Lower lobe of right lung (tissue), 2 donors: ENCODE results near the gene ATP11B. TPM values are rescaled to one million over a fixed set of nuclear protein-coding genes. Genes with fewer than 3 reads are reported as not detected.
"Not testable (repeated sequence)": the region's sequence is repeated elsewhere in the genome, so short reads cannot be mapped to it uniquely, and the experiment has no call there.

Experiments used
- ATAC-seq, 2 donors: fragments of 200-7000 bp; cut with Tn5 transposase; one replicate each; pipeline ENCODE4 v1.9.1; 2020 to 2022; ENCODE audit warnings: mild to moderate bottlenecking in 2 of 2, moderate library complexity in 2 of 2
- DNase-seq: peaks from one replicate; pipeline ENCODE4 v3.0.0-alpha.2; 2020
- H3K27ac ChIP-seq: fragments of 200-600 bp; one replicate; pipeline ENCODE4 v1.8.0; 2022
- H3K27me3 ChIP-seq: fragments of 200-600 bp; one replicate; pipeline ENCODE4 v1.8.0; 2022; ENCODE audit warnings: low read depth
- H3K36me3 ChIP-seq: fragments of 200-600 bp; one replicate; pipeline ENCODE4 v1.8.0; 2022; ENCODE audit warnings: mild to moderate bottlenecking
- H3K4me1 ChIP-seq: fragments of 200-600 bp; one replicate; pipeline ENCODE4 v1.8.0; 2022
- H3K4me3 ChIP-seq: fragments of 200-600 bp; one replicate; pipeline ENCODE4 v1.8.0; 2022; ENCODE audit warnings: mild to moderate bottlenecking
- H3K9me3 ChIP-seq: fragments of 200-600 bp; one replicate; pipeline ENCODE4 v1.8.0; 2022
- intact Hi-C: fragments of 100-400 bp; cut with DNase I; formaldehyde crosslinking; loops from one replicate; pipeline ENCODE4 v1.11.0; 2022
- total RNA-seq: library from RNA; stranded (reverse); fragmentation: NEBNext Ultra II Directional; extraction: Animal tissue kit (Norgen Biotek cat#: 25700); gene quantifications from one replicate; pipeline ENCODE4 v1.2.1, GENCODE V29; 2021
- TF ChIP-seq, protein P1 (sequence below): fragments of 200-600 bp; IDR thresholded peaks from one replicate; pipeline ENCODE4 v1.8.0; 2022; ENCODE audit warnings: antibody characterized with exemption, mild to moderate bottlenecking
- donor health status: DM: no; HTN: yes; CAD: no; lungs with severe emphysema.

The ATP11B gene
- total RNA-seq, 1 donor from 2014 or later, result 69.1 TPM

DNA sequence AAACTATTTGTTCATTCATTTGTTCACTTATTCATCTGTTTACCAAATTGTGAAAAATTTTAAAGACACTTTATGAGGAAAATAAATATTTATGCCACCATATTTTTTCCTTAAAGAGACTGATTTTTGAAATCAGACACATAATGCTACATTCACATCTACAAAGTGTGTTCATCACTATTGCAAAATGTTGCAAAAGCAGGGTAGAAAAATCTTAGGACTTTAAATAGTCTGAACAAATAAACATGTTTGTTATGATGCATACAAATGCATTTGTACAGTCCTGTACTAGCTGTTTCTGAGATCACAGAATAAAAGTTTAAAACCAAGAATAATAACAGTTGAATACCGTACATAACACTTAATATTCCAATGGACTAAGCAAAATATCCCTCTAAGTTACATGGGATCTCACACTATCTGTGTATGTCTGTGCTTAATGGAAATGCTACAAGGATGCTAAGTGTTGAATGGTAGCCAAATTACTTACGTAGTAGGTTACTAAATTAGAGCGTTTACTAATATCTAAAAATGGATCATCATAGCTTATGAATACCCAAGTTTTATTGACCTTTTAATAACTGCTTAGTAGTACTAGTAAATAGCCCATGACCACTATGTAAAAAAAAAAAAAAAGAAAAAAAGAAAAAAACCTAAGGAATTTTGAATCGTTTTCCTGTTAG, 25.1 kb downstream of the ATP11B start:
- peaks cover 22% of the 10 kb centered on the region for H3K36me3 ChIP-seq
- H3K4me1 ChIP-seq, result peaks cover 7% of the 10 kb centered on the region
- H3K9me3 ChIP-seq, result no peaks in the 10 kb centered on the region
- no peak for DNase-seq
- H3K4me3 ChIP-seq, result no peak overlapping the region
- no peak overlapping the region for H3K27ac ChIP-seq
- intact Hi-C loops, result no loop called here
- TF ChIP-seq, protein P1, sequence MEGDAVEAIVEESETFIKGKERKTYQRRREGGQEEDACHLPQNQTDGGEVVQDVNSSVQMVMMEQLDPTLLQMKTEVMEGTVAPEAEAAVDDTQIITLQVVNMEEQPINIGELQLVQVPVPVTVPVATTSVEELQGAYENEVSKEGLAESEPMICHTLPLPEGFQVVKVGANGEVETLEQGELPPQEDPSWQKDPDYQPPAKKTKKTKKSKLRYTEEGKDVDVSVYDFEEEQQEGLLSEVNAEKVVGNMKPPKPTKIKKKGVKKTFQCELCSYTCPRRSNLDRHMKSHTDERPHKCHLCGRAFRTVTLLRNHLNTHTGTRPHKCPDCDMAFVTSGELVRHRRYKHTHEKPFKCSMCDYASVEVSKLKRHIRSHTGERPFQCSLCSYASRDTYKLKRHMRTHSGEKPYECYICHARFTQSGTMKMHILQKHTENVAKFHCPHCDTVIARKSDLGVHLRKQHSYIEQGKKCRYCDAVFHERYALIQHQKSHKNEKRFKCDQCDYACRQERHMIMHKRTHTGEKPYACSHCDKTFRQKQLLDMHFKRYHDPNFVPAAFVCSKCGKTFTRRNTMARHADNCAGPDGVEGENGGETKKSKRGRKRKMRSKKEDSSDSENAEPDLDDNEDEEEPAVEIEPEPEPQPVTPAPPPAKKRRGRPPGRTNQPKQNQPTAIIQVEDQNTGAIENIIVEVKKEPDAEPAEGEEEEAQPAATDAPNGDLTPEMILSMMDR, result no peak
- no peak for ATAC-seq
- no peaks in the 10 kb centered on the region for H3K27me3 ChIP-seq

DNA sequence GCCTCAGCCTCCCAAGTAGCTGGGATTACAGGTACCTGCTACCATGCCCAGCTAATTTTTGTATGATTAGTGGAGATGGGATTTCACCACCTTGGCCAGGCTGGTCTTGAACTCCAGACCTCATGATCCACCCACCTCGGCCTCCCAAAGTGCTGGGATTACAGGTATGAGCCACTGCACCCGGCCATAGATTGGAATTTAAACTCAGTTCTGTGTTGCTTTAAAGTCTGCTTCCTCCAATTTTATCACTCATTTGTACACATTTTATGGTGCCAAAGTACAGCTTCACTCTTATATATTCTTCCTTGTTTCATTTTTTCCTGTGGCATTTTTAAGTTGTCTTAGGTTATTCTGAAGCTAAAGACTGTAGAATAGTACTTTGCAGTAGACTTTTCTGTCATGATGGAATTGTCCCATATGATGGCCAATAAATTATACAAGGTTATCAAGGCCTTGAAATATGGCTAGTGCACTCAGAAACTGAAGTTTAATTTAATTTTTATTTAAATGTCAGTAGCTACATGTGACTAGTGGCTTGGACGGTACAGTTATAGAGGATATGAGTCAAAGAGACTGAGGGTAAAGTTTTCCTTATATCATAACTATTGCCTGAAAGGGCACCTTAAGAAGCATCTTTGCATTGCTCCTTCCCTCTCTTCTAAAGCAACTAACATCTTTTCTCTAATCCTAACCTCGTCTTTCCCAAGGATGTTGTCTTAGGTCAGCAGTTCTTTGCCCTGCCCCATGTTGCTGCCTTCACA, 28.1 kb downstream of the ATP11B start:
- DNase-seq (no peak), ATAC-seq (no peak)
- no peaks in the 10 kb centered on the region for H3K9me3 ChIP-seq
- intact Hi-C loops, result no loop called here
- TF ChIP-seq, protein P1, result no peak
- H3K36me3 ChIP-seq, result peaks cover 22% of the 10 kb centered on the region
- peaks cover 7% of the 10 kb centered on the region for H3K4me1 ChIP-seq
- H3K4me3 ChIP-seq, result no peak overlapping the region
- H3K27me3 ChIP-seq, result no peaks in the 10 kb centered on the region
- no peak overlapping the region for H3K27ac ChIP-seq

DNA sequence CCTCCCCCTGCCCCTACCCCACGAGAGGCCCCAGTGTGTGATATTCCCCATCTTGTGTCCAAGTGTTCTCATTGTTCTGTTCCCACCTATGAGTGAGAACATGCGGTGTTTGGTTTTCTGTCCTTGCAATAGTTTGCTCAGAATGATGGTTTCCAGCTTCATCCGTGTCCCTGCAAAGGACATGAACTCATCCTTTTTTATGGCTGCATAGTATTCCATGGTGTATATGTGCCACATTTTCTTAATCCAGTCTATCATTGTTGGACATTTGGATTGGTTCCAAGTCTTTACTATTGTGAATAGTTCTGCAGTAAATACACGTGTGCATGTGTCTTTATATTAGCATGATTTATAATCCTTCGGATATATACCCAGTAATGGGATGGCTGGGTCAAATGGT, 29.0 kb downstream of the ATP11B start:
- H3K27ac ChIP-seq, H3K4me3 ChIP-seq, ATAC-seq, intact Hi-C loops, DNase-seq, H3K9me3 ChIP-seq, H3K27me3 ChIP-seq, H3K4me1 ChIP-seq: not testable (repeated sequence)
- peaks cover 22% of the 10 kb centered on the region for H3K36me3 ChIP-seq

DNA sequence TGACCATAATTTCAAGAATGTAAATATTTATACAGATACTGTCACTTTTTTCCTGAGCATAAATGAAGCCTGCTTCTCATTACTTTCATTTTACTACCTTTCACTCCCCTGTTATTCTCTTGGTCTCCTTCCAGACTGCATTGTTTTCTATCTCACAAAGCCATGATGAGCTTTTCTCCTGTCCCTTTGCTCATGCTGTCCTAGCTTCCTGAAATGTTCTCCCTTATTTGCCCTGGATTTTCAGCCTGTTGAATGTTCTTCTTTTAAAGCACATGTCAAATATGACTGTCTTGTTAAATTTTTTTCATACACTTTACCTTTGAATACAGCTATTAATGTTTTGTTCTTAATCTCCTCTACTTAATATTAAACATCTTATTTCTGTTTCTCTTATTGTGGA, 31.7 kb downstream of the ATP11B start:
- intact Hi-C loops, result no loop called here
- TF ChIP-seq, protein P1, result no peak

DNA sequence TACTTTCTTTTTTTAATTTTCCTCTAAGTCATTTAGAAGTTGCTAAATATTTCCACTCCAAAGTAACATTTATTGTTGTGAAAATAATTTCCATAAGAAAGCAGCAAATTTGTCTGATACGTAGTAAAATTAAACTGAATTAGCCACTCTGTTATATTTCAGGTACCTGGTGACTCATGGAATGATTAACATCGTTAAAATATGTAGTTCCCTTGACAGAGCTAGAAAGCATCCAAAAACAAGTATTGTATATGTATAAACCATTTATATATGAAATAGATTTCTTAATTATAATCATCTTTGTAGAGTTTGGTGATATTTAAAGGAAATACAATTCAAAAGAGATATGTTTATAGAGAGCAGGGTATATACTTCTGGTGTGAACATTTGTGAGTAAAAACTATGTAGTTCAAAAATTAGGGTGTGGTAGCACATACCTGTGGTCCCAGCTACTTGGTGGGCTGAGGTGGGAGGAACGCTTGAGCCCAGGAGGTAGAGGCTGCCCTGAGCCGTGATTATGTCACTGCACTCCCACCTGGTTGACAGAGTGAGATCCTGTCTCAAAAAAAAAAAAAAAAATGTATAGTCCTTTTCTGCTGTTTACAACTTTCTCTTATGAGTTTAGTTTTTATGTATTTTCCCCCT, 36.6 kb downstream of the ATP11B start:
- intact Hi-C loops, result loop anchor here (10.0 kb wide), 1 partner anchor 115 kb away; no protein-coding TSS in a partner anchor
- DNase-seq (no peak), ATAC-seq (no peak)
- H3K4me3 ChIP-seq, result no peak overlapping the region
- H3K27ac ChIP-seq, result no peak overlapping the region
- no peaks in the 10 kb centered on the region for H3K27me3 ChIP-seq
- peaks cover 4% of the 10 kb centered on the region for H3K4me1 ChIP-seq
- no peaks in the 10 kb centered on the region for H3K9me3 ChIP-seq
- TF ChIP-seq, protein P1, result no peak
- H3K36me3 ChIP-seq, result peaks cover 37% of the 10 kb centered on the region

More for the DNA sequence above, 31.7 kb downstream of the ATP11B start:
- peaks cover 7% of the 10 kb centered on the region for H3K4me1 ChIP-seq
- H3K4me3 ChIP-seq, result no peak overlapping the region
- H3K9me3 ChIP-seq, result no peaks in the 10 kb centered on the region
- H3K27me3 ChIP-seq, result no peaks in the 10 kb centered on the region
- no peak for DNase-seq
- H3K27ac ChIP-seq, result no peak overlapping the region
- no peak for ATAC-seq
- H3K36me3 ChIP-seq, result peaks cover 22% of the 10 kb centered on the region
